Measurements from ENCODE around the gene LHX2. TPM values are rescaled to one million over a fixed set of nuclear protein-coding genes. Genes with fewer than 3 reads are reported as not detected.

Gene LHX2
- total RNA-seq, 2 experiments from 2014 or later = not detected

GRCh38 chr9:123996731-123997421 is 14.7 kb upstream of the LHX2 start:
- intact Hi-C loops (cut with micrococcal nuclease; ENCODE audit: unreplicated experiment) = no loop called here
- TF ChIP-seq, protein P1, sequence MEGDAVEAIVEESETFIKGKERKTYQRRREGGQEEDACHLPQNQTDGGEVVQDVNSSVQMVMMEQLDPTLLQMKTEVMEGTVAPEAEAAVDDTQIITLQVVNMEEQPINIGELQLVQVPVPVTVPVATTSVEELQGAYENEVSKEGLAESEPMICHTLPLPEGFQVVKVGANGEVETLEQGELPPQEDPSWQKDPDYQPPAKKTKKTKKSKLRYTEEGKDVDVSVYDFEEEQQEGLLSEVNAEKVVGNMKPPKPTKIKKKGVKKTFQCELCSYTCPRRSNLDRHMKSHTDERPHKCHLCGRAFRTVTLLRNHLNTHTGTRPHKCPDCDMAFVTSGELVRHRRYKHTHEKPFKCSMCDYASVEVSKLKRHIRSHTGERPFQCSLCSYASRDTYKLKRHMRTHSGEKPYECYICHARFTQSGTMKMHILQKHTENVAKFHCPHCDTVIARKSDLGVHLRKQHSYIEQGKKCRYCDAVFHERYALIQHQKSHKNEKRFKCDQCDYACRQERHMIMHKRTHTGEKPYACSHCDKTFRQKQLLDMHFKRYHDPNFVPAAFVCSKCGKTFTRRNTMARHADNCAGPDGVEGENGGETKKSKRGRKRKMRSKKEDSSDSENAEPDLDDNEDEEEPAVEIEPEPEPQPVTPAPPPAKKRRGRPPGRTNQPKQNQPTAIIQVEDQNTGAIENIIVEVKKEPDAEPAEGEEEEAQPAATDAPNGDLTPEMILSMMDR (conservative IDR thresholded peaks at IDR 0.05; ENCODE audit: low read length) = no peak
- no peak for TF ChIP-seq EZH2phosphoT487 (IDR thresholded peaks at IDR 0.05; ENCODE audit: borderline replicate concordance, low read depth, low read length)
- Histone ChIP-seq H2AFZ (ENCODE audit: low read length) (no peak overlapping the region), H4K20me1 (ENCODE audit: insufficient read depth, low read length) (no peaks in the 10 kb centered on the region), H3K4me3 (ENCODE audit: low read depth, low read length, poor library complexity, severe bottlenecking) (no peak overlapping the region), H3K9me2 (ENCODE audit: insufficient read depth, low read length) (no peaks in the 10 kb centered on the region), H3K36me3 (ENCODE audit: insufficient read depth, low read length) (no peaks in the 10 kb centered on the region), H3K79me2 (ENCODE audit: insufficient read depth, low read depth, low read length) (no peaks in the 10 kb centered on the region), H3K4me2 (ENCODE audit: low read length) (no peak overlapping the region), H3K27ac (ENCODE audit: low read depth, low read length, poor library complexity, severe bottlenecking) (no peak overlapping the region), H3K9me3 (ENCODE audit: low read length) (no peaks in the 10 kb centered on the region), H3K4me1 (ENCODE audit: insufficient read depth, low read length, poor library complexity, severe bottlenecking) (no peaks in the 10 kb centered on the region)
- no peak for DNase-seq (ENCODE audit: low spot score)
- ChIA-PET CTCF (ENCODE audit: unreplicated experiment) (interaction anchor here (0.5 kb wide), 1 partner anchor 359 kb away, joined by 5 read pairs; no protein-coding TSS in a partner anchor), POLR2A (no interaction called here)
- BruUV-seq (replicated peaks) = no TSS peak

DNA sequence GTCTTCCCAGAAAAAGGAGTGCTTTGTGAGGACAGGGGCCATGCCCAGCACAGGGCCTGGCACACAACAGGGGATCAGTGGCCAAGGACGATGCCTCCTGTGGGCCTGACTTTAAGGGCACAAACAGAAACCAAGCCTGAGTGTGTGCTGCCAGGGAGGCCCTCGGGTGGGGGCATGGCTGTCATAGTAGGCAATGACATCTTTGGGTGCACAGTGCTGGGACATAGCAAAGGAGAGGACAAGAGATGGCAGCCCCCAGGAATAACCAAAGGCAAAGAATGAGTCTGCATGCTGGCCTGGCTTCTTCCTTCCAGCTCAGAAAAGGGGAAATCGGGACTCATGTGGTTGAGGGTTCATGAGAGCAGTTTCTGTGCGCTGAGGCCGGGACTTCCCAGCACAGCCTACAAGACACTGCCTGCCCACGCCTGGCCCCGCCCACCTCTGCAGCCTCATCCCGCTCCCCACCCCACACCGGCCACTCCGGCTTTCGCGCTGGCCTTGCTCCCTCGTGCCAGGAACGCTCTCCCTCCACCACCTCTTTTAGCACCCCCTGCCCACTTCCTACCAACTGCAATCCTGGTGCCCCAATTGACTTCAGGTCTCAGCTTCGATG is 13.8 kb upstream of the LHX2 start:
- ChIA-PET CTCF (ENCODE audit: unreplicated experiment) (interaction anchor here (0.5 kb wide), 1 partner anchor 360 kb away, joined by 5 read pairs; no protein-coding TSS in a partner anchor), POLR2A (no interaction called here)
- H3K27ac ChIP-seq (ENCODE audit: low read depth, low read length, poor library complexity, severe bottlenecking) = no peak overlapping the region
- no peaks in the 10 kb centered on the region for H3K9me3 ChIP-seq (ENCODE audit: low read length)
- DNase-seq (ENCODE audit: low spot score) = no peak
- TF ChIP-seq, protein P1 (conservative IDR thresholded peaks at IDR 0.05; ENCODE audit: low read length) = no peak
- no peak for TF ChIP-seq EZH2phosphoT487 (IDR thresholded peaks at IDR 0.05; ENCODE audit: borderline replicate concordance, low read depth, low read length)
- intact Hi-C loops (cut with micrococcal nuclease; ENCODE audit: unreplicated experiment) = no loop called here
- H3K36me3 ChIP-seq (ENCODE audit: insufficient read depth, low read length) = no peaks in the 10 kb centered on the region
- H4K20me1 ChIP-seq (ENCODE audit: insufficient read depth, low read length) = no peaks in the 10 kb centered on the region
- no peak overlapping the region for H3K4me2 ChIP-seq (ENCODE audit: low read length)
- H3K4me3 ChIP-seq (ENCODE audit: low read depth, low read length, poor library complexity, severe bottlenecking) = no peak overlapping the region
- no TSS peak for BruUV-seq (replicated peaks)
- no peak overlapping the region for H2AFZ ChIP-seq (ENCODE audit: low read length)
- H3K4me1 ChIP-seq (ENCODE audit: insufficient read depth, low read length, poor library complexity, severe bottlenecking) = no peaks in the 10 kb centered on the region
- no peaks in the 10 kb centered on the region for H3K9me2 ChIP-seq (ENCODE audit: insufficient read depth, low read length)
- H3K79me2 ChIP-seq (ENCODE audit: insufficient read depth, low read depth, low read length) = no peaks in the 10 kb centered on the region
